Measurements from ENCODE around the gene KRT84.

- TF ChIP-seq CTCF (conservative IDR thresholded peaks at IDR 0.05 in 1 of 2, IDR thresholded peaks at IDR 0.05 in 1 of 2; ENCODE audit: extremely low read depth in 1 of 2, insufficient read depth in 1 of 2, low read depth in 1 of 2, low read length in 2 of 2), result no peak
- TF ChIP-seq EZH2 (IDR thresholded peaks at IDR 0.05; ENCODE audit: borderline replicate concordance, low read length), result no peak
These were observed 30.7 kb upstream of the KRT84 start for GRCh38 chr12:52415870-52416750.
